GM12801 (cell line): Measurements from ENCODE around the gene PAPPA.

ENCODE experiments used
- TF ChIP-seq, protein P1 (sequence below): IDR thresholded peaks from one replicate; pipeline ENCODE4 v1.5.1; 2011; ENCODE audit warnings: control low read depth; ENCODE audit not compliant: insufficient read length; ENCODE audit errors: extremely low read depth

The PAPPA gene

DNA sequence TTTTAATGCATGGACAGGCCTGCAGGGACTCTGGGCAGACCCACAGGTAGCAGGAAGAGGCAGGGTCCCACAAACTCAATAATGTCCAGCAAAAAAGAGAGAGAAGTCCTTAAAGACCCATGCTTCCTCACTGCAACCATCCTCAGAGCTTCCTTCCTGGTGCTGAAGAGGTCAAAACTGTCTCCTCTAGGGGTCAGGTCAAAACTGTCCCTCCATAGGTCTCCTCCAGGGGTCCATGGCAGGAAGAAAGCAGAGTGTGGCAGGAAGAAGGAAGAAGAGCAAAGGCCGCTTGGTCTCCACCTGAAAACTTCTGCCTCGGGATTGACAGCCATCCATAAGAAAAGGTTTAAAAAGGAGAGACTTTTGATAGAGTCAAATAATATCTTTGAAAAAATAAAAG, 271.7 kb downstream of the PAPPA start:
- TF ChIP-seq, protein P1, sequence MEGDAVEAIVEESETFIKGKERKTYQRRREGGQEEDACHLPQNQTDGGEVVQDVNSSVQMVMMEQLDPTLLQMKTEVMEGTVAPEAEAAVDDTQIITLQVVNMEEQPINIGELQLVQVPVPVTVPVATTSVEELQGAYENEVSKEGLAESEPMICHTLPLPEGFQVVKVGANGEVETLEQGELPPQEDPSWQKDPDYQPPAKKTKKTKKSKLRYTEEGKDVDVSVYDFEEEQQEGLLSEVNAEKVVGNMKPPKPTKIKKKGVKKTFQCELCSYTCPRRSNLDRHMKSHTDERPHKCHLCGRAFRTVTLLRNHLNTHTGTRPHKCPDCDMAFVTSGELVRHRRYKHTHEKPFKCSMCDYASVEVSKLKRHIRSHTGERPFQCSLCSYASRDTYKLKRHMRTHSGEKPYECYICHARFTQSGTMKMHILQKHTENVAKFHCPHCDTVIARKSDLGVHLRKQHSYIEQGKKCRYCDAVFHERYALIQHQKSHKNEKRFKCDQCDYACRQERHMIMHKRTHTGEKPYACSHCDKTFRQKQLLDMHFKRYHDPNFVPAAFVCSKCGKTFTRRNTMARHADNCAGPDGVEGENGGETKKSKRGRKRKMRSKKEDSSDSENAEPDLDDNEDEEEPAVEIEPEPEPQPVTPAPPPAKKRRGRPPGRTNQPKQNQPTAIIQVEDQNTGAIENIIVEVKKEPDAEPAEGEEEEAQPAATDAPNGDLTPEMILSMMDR = no peak

- TF ChIP-seq, protein P1 = no peak
These were observed 277.3 kb downstream of the PAPPA start for GRCh38 chr9:116430849-116431248.

DNA sequence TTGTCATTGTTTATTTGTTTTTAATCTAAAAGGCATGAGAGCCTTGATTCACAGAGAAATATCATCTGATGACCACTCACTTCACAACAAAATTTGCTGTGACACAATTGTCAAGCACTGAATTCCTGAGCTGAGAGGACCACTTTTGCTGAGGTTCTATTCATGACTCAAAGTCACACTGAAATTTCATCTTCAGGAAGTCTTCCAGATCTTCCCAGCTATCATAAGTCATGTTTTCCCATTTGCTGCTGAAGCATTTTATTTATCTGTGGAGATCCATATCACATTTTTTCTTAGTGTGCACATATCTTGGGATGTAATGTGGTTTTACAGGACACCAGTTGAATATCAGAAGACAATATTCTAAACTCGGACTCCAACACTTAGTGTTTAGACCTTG, 278.5 kb downstream of the PAPPA start:
- TF ChIP-seq, protein P1 = no peak

GRCh38 chr9:116434314-116434713, 280.7 kb downstream of the PAPPA start:
- TF ChIP-seq, protein P1 = no peak

DNA sequence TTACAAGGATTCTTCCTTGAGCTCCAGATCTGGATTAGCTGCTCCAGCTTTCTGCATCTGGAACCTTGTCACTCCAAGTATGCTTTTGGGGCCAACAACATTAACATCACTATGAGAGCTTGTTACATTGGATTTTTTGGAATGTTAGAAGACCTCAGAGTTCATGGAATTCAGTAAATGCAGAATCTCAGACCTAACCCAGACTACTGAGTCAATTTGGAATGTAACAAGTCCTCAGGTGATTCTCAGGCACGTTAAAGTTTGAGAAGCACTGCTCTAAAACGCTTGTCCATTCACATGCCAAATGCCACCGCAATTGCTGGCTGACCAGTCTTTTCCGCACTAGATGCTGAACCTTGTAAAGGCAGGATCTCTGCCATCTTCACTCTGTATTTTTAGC, 282.1 kb downstream of the PAPPA start:
- TF ChIP-seq, protein P1 = no peak

- TF ChIP-seq, protein P1 = no peak
These were observed 282.5 kb downstream of the PAPPA start for GRCh38 chr9:116436121-116436520.

- TF ChIP-seq, protein P1 = no peak
These were observed 284.1 kb downstream of the PAPPA start for GRCh38 chr9:116437411-116438370.
